ENCODE results near the gene CTDSPL.
"Not testable (repeated sequence)": the region's sequence is repeated elsewhere in the genome, so short reads cannot be mapped to it uniquely, and the experiment has no call there.

Gene CTDSPL

DNA sequence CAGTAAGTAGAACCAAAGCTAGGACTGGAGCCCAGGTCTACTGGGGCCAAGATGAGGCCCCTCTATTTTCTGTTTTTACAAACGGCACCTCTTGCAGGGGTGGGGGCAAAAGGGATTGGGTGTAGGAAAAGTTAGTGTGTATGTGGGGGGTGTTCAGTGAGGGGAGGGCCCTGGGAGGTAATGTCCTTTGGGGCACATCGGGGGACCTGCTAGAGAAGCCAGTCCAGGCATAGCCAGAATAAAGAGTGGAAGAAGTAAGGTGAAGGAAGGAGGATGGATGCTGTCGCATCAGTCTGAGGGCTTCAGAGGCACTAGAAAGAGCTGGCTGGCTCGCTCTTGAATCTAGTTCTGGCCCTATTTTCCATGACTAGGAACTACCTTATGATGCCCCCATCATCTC lies 165.2 kb downstream of the CTDSPL start:
- DNase-seq: no peak

DNA sequence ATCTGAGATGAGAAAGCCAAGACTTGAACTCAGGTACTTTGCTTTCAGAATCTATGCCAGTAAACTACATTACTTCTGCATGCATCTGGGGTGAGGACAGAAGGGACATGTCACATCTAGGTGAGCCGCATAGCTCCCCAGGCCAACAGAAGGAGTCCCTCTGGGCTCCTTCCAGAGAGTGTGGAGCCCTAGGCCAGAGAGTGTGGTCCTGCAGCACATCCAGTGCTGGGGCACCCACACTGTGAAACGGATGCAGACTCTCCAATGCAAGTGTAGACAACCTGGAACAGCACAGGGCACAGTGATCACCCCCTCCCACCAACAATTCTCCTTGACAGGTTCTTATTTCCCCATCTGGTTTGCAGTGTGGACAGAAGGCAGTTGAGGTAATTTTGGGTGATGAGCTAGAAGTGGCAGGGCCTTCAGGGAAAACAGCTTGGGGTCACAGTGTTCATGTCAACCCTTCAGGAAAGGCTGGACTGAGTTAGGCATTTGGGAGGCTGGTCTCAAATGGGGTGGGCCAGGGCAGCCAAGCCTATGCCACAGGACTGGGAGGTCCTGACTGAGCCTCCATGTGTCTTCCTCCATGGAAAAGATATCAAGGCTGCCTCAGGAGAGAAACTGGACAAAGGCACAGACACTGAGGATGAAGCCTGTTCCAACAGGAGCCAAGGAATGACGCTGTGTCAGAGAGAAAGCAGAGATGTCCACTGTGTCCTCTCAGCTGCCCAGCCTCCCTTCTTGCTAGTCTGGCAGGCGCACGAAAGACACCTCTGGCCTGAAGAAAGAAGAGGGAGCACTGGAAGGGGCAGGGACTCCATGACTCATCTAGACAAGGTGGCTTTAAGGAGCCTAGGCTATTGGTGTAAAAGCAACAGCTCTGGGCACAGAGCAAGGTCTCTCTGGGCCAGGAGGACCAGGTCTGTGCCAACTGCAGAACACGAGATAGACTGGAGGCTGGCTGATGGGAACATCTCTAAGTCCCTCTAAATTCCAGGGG lies 166.1 kb downstream of the CTDSPL start:
- DNase-seq: no peak

DNA sequence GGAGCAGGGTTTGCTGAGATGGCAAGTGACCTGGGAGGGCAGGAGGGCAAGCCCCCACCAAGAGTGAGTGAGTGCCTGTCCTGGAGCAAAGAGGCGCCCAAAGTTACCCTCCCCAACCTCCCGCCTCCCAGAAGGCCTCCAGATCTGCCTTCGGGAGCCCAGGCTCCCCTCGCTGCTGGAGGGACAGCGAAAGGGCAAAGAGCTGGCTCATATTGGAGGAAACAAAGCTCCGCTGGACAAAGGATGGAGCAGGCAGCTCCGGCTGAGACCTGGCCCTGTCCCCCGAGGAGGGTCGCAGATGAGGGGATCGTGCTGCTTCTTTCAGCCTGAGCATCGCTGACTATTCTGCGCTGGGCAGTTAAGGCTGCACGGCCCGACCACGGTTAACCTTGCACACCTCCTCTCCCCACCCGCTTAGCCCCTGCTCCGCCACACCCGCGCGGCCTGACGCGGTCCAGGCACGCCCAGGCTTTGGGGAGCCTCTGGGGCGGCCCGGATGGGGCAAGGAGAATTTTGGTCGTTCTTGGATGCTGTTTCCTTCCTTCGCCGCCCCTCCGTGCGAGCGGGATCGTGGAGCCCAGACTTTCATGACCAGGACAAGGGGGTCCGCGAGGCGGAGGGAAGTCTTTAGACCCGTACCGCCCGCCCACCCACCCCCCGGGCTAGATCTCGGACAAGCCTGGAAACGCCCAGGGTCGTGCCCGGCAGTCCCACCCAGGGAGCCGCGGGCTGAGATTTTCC lies 167.1 kb downstream of the CTDSPL start:
- DNase-seq: no peak

DNA sequence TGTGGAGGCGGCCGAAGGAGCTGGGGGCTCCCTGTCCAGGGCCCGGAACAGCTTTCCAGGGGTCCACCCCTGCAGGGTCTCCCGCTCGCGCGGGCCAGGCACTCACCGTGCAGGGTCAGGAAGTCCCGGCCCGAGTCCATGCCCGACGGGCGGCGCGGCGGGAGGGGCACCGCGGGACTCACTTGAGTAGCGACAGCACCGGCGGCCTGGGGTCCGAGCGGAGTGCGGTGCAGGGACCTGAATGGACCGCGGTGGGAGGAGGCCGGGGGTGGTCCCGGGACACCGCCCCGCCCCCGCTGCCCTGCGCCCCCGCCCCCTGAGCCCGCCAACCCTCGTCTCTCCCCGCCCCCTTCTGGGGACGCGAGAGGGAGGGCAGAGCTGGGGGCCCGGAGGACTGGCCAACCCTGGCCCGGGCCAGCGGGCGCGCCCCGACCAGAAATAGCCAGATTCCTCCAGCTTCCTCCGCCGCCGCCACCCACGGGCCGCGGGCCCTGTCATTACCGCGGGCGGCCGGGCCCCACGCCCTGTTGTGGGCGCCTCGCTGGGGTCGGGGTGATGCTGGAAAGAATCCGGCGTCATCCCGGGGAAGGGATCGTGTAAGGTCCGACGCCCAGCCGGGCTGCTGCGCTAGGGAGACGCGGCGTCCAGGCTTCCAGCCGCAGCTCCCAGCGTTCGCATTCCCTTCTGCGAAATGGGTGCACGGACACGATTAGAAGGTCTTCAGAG lies 167.9 kb downstream of the CTDSPL start, which contains the start of gene PLCD1:
Gene PLCD1, minus strand, starts transcription at position 243 of the 726 bp plus-strand sequence. Its CDS starts 103 bp downstream, at position 140.
- no peak for DNase-seq

DNA sequence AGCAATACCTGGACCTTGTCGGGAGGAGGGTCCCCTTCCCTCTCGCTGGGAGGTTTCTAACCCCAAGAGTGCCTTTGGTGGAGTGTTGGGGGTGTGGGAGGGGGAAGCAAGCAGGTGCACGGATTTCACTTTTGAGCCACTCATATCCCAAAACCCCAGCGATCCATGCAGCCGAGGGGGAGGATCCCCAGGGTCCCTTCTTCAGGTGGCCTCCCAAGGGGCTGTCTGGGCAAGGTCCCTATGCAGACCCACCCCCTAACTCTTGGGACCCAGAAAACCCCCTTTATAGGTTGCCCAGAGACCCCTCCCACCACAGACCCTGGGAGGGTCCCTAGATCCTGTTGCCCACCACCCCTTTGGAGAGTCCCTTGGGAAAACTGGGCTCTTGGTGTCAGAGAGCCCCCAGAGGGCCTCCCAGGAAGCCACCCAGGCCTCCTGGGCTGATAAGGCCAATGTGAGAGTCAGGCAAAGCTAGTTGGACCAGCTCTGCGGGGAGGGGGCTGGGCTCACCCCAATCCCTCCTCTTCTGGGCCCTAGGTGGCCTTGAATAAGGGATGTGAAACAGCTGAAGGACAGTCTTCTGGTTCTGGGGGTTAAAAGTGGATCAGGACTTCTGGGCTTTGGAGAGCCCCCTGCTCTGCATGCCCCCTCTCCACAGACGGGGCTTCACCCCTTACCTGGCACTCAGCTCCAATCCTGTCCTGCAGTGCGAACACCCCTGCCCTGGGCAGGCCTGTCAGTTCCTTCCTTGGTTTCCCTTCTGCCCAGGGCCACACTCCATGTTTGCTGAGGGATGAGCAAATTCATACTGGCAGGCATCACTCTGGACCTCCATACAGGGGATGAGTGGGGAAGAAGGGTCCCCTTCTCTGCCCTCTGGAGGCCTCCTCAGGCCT lies 168.7 kb downstream of the CTDSPL start:
- DNase-seq: no peak

DNA sequence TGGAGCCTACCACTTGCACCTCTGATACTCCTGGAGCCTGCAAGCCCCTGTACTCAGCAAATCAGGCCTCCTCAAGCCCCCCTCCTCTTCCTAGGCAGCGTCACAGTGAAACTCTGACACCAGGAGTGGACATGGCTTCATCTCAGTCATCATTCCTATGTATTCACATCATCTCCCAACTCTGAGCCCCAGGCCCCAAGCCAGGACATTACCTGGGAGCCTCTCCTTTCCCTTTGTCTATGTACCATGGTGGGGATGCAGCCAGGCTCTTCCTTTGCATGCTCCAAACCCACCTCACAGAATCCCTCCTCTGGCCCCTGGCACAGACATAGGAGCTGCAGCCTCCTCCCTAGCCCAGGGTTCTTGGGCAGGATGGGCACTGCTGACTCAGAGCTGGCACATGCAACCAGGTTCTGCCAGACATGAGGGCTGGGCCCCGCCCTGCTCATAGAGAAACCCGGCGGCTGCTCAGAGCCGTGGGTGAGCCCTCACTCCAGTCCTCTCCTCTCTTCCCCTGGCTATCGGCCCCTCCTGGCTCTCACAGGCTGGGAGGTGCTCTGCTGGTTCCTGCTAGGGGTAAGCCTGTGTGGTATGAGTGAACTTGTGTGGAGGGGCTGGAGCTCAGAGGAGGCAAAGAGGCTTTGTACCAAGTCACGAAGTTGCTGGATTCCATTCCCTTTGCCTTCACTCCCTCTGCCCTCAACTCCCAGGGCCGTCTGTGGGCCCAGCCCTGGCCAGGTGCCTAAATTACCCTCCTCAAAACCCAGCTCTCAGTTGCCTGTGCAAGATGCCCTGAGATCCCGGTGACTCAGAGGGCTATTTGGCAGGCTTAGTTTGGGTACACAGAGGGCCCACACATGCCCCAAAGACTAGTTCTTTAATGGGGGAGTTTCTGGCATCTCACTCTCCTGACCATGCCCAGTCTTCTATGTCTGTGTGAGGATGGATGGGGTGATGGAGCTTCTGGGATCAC lies 169.6 kb downstream of the CTDSPL start:
- no peak for DNase-seq

DNA sequence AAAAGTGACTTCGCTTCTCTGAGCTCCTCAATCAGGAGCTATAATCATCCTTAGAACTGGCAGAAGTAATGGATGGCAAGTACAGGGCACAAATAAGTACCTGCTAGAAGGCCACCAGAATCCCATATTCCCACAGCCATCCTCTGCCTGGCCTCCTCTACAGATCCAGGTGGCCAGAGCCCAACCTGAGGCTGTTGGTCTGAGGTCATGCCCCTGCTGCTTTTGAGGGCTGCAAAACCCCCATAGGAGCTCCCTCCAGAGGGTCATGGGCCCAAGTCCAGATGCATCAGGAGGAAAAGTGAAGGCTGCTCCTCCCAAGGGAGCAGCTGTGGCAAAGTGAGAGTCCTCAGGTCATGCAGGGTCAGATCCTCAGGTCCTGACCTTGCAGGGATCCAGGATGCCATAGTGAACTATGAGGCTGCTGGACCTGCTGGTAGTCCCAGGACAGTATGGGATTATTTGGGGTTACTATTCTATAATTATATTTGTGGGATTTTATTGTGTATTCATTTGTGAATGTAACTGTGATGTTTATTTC lies 170.7 kb downstream of the CTDSPL start:
- DNase-seq: no peak

DNA sequence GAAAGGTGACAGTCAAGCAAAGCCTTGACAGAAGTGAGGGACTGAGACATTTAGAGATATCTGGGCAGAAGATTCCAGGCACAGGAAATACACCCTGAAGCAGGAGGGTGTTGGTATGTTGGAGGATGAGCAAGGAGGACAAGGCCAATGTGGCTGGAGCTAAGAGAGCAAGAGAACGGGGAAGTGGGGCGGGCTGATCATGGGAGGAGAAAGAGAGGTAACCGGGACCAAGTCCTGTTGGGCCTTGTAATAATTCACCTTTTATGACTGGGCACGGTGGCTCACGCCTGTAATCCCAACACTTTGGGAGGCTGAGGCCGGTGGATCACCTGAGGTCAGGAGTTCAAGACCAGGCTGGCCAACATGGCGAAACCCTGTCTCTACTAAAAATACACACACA lies 171.9 kb downstream of the CTDSPL start:
- DNase-seq: not testable (repeated sequence)
